Fibroblast of pulmonary artery (primary cell): ENCODE measurements around the gene LYPD1.

Source experiments
- DNase-seq: peaks from one replicate; pipeline ENCODE4 v3.0.0-alpha.2; 2010; ENCODE audit warnings: low read depth
- H3K4me3 ChIP-seq: replicated peaks from 2 replicates; pipeline ENCODE4 v1.5.1; 2011; ENCODE audit warnings: low read depth, mild to moderate bottlenecking, control low read depth, low read length, moderate library complexity
- TF ChIP-seq, protein P1 (sequence below): IDR thresholded peaks from 2 replicates; pipeline ENCODE4 v1.5.1; 2011; ENCODE audit warnings: mild to moderate bottlenecking, control low read depth, low read length, inconsistent platforms; ENCODE audit errors: missing control alignments

LYPD1 gene

DNA sequence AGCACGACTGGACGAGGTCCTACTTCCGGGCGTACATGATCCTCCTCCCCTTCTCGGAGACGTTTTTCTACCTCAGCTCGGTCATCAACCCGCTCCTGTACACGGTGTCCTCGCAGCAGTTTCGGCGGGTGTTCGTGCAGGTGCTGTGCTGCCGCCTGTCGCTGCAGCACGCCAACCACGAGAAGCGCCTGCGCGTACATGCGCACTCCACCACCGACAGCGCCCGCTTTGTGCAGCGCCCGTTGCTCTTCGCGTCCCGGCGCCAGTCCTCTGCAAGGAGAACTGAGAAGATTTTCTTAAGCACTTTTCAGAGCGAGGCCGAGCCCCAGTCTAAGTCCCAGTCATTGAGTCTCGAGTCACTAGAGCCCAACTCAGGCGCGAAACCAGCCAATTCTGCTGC, 24.8 kb downstream of the LYPD1 start:
- no peak for DNase-seq
- H3K4me3 ChIP-seq = no peak overlapping the region
- TF ChIP-seq, protein P1, sequence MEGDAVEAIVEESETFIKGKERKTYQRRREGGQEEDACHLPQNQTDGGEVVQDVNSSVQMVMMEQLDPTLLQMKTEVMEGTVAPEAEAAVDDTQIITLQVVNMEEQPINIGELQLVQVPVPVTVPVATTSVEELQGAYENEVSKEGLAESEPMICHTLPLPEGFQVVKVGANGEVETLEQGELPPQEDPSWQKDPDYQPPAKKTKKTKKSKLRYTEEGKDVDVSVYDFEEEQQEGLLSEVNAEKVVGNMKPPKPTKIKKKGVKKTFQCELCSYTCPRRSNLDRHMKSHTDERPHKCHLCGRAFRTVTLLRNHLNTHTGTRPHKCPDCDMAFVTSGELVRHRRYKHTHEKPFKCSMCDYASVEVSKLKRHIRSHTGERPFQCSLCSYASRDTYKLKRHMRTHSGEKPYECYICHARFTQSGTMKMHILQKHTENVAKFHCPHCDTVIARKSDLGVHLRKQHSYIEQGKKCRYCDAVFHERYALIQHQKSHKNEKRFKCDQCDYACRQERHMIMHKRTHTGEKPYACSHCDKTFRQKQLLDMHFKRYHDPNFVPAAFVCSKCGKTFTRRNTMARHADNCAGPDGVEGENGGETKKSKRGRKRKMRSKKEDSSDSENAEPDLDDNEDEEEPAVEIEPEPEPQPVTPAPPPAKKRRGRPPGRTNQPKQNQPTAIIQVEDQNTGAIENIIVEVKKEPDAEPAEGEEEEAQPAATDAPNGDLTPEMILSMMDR = no peak

DNA sequence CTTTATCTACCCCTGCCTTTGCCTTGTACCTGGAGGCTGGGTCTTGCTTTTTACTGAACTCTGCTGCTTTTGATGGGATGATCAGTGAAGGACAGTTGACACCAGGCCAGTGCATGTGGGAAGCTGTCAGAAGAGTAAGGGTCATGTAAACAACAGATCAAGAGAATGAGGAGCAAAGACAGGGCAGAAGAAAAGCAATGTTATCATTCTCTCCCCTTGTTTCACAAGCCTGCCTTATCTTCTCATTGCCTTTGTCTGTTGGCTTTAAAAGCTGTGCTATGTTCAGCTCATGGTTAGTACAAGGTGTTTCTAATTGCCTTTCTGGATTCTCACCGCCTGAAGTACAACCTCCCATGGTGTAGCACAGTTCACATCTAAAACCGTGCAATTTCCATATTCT, 27.6 kb downstream of the LYPD1 start:
- H3K4me3 ChIP-seq = no peak overlapping the region
- no peak for DNase-seq
- TF ChIP-seq, protein P1 = no peak

DNA sequence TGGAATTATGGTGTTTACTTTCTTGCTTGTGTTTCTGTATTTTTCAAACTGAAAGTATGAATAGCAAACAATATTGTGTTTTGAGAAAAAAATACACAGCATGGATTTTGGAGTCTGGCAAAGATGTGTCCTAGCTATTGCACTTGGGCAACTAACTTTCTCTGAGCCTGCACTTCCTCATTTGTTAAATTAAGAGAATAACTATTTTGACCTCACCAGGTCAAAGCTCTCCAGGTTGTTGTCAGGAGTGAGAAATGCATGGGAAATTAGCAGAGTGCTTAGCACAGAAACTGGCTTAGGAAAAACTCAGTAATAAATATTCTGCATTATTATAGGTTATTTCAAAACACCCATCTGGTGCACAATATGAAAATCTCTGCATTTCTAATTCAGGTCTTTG, 28.2 kb downstream of the LYPD1 start:
- H3K4me3 ChIP-seq = no peak overlapping the region
- TF ChIP-seq, protein P1 = no peak
- no peak for DNase-seq

DNA sequence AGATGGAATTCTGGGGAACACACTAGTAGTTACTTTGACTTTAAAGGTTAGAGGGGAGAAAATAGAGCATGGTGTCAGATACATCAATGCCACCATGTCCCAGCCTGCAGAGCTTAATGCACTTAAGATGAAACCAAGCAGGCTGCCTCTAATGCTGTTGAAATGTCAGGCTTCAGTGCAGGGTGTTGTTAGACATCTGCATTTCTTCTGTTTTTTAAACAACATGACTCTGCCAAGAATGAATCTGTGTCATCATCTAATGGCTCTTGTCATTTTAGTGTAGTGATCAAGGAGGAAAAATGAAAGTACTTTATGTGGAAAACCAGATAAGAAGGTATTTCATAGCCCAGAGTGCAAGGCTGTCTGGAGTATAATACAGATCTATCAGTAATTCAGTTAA, 29.9 kb downstream of the LYPD1 start:
- TF ChIP-seq, protein P1 = no peak
- DNase-seq = no peak
- H3K4me3 ChIP-seq = no peak overlapping the region

DNA sequence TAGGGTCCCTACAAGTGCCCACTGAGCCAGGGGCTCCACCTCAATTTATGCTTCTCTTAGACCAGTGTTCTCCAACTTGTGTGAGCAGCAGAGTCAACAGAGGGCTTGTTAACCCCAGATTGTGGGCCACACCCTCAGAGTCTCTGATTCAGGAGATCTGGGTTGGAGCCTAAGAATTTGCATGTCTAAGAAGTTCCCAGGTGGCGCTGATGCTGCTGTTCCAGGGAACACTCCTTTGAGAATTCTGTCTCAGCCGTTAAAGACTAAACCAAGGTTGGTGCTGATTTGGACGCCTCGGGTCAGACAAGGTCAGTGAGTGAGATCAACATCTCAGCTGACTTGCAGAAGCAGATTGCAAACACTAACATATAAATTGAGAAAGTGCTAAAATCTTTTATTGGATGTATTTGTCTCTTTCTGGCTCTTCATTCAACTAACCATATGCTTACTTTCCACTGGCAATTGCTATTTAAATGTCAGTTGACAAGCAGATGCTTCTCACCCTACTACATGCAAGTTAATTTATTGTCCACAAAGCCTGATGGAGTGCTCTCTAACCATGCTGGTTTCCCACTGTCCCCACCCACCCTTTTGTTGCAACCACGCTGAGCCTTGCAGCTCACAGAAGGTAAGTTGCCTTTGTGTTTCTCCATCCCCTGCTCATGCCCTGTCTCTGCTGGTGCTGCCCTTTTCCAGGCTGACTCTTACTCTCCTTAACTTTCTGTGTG, 31.5 kb downstream of the LYPD1 start:
- TF ChIP-seq, protein P1 = no peak
- H3K4me3 ChIP-seq = no peak overlapping the region
- no peak for DNase-seq

DNA sequence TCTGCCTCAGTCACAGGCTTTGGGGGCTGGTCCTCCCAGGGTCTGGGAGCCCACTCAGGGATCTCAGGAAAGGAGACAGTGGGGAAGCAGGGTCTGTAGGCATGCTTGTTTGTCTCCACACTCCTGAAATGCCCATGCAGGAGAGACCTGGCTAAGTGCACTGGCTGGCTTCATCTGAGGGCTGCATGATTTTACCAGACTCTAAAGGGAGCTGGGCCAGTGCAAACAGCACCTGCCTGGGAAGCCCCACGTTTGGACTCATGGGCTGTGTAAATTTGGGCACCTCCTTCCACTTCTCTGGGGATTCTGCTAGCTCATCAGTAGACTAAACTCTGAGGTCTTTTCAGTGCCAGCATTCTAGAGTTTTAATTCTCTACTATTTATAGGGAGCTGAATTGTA, 33.7 kb downstream of the LYPD1 start:
- TF ChIP-seq, protein P1 = no peak
- no peak for DNase-seq
- no peak overlapping the region for H3K4me3 ChIP-seq

DNA sequence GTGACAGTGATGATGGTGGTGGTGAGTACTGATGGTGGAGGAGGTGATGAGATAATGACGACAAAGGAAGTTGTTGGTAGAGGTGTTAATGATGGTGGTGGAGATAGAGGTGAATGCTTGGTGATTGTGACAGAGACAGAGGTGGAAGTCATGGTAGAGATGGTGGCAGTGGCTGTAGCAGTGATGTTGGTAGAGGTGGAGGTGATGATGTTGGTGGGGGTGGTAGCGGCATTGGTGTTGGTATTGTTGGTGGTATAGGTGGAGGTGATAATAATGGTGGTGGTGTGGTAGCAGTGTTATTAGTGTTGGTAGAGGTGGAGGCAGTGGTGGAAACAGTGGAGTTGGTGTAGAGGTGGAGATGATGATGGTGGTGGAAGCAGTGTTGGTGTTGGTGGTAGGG, 36.4 kb downstream of the LYPD1 start:
- no peak overlapping the region for H3K4me3 ChIP-seq
- TF ChIP-seq, protein P1 = no peak
- DNase-seq = no peak
